ENCODE data around the gene HHATL. TPM values are rescaled to one million over a fixed set of nuclear protein-coding genes. Genes with fewer than 3 reads are reported as not detected.

The HHATL gene
- total RNA-seq, 2 donors from 2014 or later = 1.9 to 5.5 TPM

GRCh38 chr3:42717306-42717705 is 14.7 kb upstream of the HHATL start:
- intact Hi-C loops (cut with DNase I) = no loop called here
- DNase-seq (ENCODE audit: low spot score) = no peak

GRCh38 chr3:42714171-42714852 is 11.7 kb upstream of the HHATL start:
- intact Hi-C loops (cut with DNase I) = no loop called here
- H3K4me1 ChIP-seq (replicated peaks) = no peaks in the 10 kb centered on the region
- no peak overlapping the region for H3K4me3 ChIP-seq
- H3K27me3 ChIP-seq (replicated peaks; ENCODE audit: insufficient read depth) = no peaks in the 10 kb centered on the region
- DNase-seq (ENCODE audit: low spot score) = no peak
- no peaks in the 10 kb centered on the region for H3K9me3 ChIP-seq
- WGBS = 96% methylated on average over 4 of the region's 4 CpGs
- no peaks in the 10 kb centered on the region for H3K36me3 ChIP-seq
- no peak for TF ChIP-seq POLR2A (IDR thresholded peaks at IDR 0.05)
- TF ChIP-seq CTCF (IDR thresholded peaks at IDR 0.05) = no peak
- no peak for TF ChIP-seq POLR2AphosphoS5 (IDR thresholded peaks at IDR 0.05)
- H3K27ac ChIP-seq = no peak overlapping the region

More at GRCh38 chr3:42717306-42717705, 14.7 kb upstream of the HHATL start:
- WGBS = 91% methylated on average over 6 of the region's 6 CpGs
- TF ChIP-seq POLR2A (IDR thresholded peaks at IDR 0.05) (no peak), POLR2AphosphoS5 (IDR thresholded peaks at IDR 0.05) (no peak), CTCF (IDR thresholded peaks at IDR 0.05) (no peak)
- H3K27ac ChIP-seq = no peak overlapping the region
- no peaks in the 10 kb centered on the region for H3K27me3 ChIP-seq (replicated peaks; ENCODE audit: insufficient read depth)
- H3K36me3 ChIP-seq = no peaks in the 10 kb centered on the region
- H3K9me3 ChIP-seq = no peaks in the 10 kb centered on the region
- H3K4me1 ChIP-seq (replicated peaks) = no peaks in the 10 kb centered on the region
- H3K4me3 ChIP-seq = no peak overlapping the region

- TF ChIP-seq POLR2AphosphoS5 (IDR thresholded peaks at IDR 0.05) (no peak), CTCF (IDR thresholded peaks at IDR 0.05) (no peak), POLR2A (IDR thresholded peaks at IDR 0.05) (no peak)
- intact Hi-C loops (cut with DNase I) = no loop called here
- 96% methylated on average over 2 of the region's 2 CpGs for WGBS
- Histone ChIP-seq H3K4me1 (replicated peaks) (no peaks in the 10 kb centered on the region), H3K9me3 (no peaks in the 10 kb centered on the region), H3K27ac (no peak overlapping the region), H3K36me3 (no peaks in the 10 kb centered on the region), H3K4me3 (no peak overlapping the region), H3K27me3 (replicated peaks; ENCODE audit: insufficient read depth) (no peaks in the 10 kb centered on the region)
- no peak for DNase-seq (ENCODE audit: low spot score)
Observed at GRCh38 chr3:42713747-42714146, 11.1 kb upstream of the HHATL start.

GRCh38 chr3:42712688-42713372 is 10.2 kb upstream of the HHATL start:
- intact Hi-C loops (cut with DNase I) = no loop called here
- Histone ChIP-seq H3K27me3 (replicated peaks; ENCODE audit: insufficient read depth) (no peaks in the 10 kb centered on the region), H3K27ac (no peak overlapping the region), H3K9me3 (no peaks in the 10 kb centered on the region), H3K4me1 (replicated peaks) (no peaks in the 10 kb centered on the region), H3K36me3 (no peaks in the 10 kb centered on the region), H3K4me3 (no peak overlapping the region)
- no peak for DNase-seq (ENCODE audit: low spot score)
- no peak for TF ChIP-seq POLR2A (IDR thresholded peaks at IDR 0.05)
- no peak for TF ChIP-seq CTCF (IDR thresholded peaks at IDR 0.05)
- TF ChIP-seq POLR2AphosphoS5 (IDR thresholded peaks at IDR 0.05) = no peak
- WGBS = 61% methylated on average over 5 of the region's 5 CpGs

GRCh38 chr3:42712344-42712648 is 9.7 kb upstream of the HHATL start:
- intact Hi-C loops (cut with DNase I) = no loop called here
- WGBS = 93% methylated on average over 4 of the region's 4 CpGs
- DNase-seq (ENCODE audit: low spot score) = no peak

More at GRCh38 chr3:42712344-42712648, 9.7 kb upstream of the HHATL start:
- no peaks in the 10 kb centered on the region for H3K4me1 ChIP-seq (replicated peaks)
- no peaks in the 10 kb centered on the region for H3K27me3 ChIP-seq (replicated peaks; ENCODE audit: insufficient read depth)
- H3K4me3 ChIP-seq = no peak overlapping the region
- TF ChIP-seq POLR2A (IDR thresholded peaks at IDR 0.05) = no peak
- TF ChIP-seq POLR2AphosphoS5 (IDR thresholded peaks at IDR 0.05) = no peak
- TF ChIP-seq CTCF (IDR thresholded peaks at IDR 0.05) = no peak
- no peak overlapping the region for H3K27ac ChIP-seq
- no peaks in the 10 kb centered on the region for H3K36me3 ChIP-seq
- no peaks in the 10 kb centered on the region for H3K9me3 ChIP-seq
